Ecto neural progenitor cell (in vitro differentiated cells): ENCODE results near the gene ZC2HC1B.

ENCODE experiments used
- DNase-seq: peaks from one replicate; pipeline ENCODE4 v3.0.0-alpha.2; 2018; ENCODE audit warnings: low spot score

The ZC2HC1B gene

DNA sequence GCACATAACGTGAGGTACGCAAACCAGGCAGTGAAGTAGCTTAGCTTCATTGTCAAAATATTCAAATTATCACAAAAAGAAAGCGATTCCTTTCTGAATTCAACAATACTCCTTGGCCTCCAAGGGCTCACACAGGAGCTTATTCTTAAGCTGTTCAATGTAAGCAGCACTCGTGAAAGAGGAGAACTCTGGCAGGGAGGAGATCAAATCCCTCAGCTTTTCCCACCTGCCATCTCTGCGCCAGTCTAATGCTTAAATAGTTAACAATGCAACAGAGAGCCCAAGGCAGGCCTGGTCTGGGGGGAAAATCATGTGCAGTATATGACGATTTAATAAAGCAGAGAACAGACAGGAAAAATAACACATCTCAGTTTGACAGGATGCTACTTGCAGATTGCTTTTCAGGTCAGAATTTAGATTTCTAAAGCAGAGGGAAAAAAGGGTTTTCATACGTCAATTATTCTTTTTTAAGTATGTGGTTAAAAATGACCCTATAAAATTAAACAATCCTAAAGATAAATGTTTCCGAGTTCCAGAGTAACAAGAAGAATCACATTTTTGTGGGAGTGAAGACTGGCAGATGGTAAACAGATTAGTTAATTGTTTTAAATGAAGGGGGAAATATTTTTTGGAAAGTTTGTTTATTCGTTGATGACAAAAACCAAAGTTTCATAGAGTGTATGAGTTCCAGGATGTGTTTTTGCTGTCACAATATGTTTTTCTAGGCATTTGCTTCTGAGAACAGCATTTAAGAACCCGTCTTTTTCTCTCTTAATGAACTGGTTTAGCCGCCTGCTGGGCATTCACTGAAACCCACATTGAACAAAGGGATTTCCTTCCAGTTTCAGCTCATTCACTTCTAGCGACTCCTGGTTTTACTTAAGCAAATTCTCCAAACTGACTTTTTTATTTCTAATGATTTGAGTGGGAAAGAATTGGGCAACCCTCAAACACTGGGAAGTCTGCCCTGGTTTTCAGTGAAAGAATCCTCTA, 97.9 kb downstream of the ZC2HC1B start:
- DNase-seq = no peak

DNA sequence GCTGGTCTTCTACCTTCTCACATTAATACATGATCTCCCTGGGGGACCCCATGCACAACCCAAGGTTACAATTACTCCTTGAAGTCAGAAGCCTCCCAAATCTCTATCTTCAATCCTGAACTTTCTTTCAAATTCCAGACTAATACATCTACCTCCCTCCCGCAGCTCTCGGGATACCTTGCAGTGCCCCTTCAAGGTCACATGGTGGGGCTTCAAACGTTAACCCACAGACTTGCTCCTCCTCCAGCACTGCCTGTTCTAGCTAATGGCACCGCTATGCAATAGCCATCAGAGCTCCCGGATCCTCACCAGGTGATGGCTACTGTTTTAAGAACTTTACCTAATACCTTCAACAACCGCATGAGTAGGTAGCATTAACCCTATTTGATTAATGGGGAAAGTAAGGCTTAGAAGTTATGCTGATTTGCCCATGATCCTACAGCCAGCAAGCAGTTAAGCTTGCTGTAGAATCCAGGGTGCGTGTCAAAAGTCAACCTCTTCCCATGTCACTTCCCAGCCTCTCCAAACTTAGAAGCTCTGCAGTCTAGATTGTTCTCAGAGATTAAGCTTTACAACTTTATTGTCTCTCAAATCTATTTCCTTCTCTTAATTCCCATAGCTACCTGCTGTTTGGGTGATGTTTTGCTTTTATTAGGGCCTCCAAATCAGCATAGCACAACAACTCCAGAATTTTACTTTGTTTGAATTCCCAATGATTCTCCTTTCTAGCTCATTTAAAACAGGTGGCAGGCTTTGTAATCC, 99.1 kb downstream of the ZC2HC1B start:
- no peak for DNase-seq

DNA sequence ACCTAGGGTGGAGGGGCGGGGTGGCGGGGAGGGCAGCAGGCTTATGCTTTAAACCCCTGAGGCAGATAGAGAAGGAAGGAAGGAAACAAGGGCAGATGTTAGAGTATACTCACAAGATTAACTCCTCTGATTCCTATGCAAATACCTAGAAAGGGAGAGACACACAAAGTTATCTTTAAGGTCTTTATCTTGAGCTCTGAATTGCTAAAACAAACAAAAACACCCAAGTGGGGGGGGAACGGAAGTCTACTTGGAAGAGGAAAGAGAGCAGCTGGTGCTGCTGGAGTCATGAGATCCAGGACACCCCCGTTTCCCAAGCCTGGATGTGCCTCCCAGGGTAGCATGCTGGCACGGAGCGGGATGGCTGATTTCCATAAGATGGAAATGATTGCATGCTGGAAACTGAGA, 100.4 kb downstream of the ZC2HC1B start:
- DNase-seq = no peak

DNA sequence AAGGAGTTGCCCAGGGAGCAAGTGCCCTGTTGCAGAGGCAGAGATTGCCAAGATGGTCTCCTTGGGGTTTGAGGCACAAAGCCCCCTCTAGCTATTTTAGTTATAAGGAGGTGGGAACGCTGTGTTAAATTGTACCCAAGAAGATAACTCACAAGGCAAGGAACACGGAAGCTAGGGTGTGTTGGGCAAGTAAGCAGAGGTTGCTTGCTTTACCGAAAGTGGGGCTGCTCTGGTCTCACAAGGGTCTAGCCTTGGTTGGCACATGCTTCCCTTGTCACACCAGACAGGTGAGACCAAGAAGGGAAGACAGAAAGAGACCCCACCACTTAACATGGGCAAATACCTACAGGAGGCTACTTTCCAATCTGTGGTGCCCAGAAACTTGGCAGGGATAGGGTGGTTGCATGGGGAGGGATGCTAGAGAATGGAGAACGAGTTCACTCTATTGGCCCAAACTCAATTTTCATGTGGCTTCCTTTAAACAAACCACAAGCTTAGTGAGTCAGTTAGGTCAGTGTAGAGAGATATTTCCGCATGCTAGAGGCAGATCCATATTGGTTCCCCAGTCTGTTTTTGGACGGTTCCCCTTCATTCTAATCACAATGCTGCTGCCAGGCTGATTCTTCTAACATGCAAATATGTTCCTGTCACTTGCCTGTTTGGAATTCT, 101.4 kb downstream of the ZC2HC1B start:
- DNase-seq = no peak

DNA sequence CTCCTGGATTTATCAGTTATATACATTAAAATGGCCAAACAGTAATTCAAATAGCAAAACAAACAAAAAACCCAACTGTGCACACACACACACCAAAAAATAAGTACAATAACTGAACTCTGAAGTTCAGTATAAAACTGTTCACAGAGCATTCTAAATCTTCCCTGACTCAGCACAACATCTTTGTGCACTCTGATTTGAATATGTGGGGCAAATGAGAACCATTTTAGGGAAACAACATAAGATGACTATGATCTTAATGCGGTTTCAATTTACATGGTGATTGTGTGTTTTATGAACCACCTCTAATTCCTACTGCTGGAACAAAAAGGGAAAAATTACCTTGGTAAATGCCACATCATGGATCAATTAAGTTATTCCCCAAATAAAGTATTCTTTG, 102.0 kb downstream of the ZC2HC1B start:
- no peak for DNase-seq

DNA sequence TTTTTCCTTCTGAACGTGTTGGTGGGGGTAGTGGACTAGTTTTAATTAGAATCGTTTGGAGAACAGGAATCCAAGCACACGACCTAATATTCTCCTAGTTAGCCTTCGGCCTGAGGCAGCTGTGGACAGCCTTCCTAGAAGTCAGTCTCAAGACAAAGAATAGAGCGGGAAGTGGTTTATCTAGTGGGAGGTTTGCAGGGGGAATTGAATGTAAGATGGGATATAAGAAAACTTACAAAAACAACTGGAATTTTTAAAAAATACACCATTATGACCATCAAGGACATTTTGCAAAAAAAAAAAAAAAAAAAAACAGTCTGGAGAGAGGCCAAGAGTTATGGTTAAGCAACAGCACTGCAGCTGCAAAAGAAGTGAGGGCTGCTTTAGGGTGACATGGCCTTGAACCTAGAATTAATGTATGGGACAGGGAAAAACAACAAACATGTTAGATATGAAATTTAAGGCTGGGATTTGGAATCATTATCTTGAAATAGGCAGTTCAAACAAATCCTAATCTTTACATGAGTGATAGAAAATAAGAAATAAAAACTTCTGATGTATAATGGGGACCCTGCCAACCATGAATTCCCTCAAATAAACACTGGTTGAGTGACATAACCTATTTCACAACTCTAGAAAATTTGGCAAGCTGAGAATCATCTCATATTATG, 103.6 kb downstream of the ZC2HC1B start:
- no peak for DNase-seq

DNA sequence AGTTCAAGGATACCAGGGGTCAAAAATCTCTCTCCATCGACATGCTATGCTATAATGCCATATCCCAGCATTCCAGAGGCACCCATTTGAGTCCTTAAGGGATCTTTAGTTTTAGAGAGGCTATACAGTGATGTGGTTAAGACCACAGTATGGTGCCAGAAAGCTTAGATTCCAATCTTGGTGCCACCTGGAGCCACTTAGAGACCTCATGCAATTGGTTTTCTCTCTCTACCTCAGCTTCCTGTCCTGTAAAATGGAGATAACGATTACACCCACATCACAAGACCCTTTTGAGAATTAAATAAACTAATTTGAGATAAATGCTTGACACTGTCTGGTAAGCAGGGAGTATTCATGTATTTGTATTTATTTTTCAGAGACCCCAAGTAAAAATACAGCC, 104.8 kb downstream of the ZC2HC1B start:
- no peak for DNase-seq

DNA sequence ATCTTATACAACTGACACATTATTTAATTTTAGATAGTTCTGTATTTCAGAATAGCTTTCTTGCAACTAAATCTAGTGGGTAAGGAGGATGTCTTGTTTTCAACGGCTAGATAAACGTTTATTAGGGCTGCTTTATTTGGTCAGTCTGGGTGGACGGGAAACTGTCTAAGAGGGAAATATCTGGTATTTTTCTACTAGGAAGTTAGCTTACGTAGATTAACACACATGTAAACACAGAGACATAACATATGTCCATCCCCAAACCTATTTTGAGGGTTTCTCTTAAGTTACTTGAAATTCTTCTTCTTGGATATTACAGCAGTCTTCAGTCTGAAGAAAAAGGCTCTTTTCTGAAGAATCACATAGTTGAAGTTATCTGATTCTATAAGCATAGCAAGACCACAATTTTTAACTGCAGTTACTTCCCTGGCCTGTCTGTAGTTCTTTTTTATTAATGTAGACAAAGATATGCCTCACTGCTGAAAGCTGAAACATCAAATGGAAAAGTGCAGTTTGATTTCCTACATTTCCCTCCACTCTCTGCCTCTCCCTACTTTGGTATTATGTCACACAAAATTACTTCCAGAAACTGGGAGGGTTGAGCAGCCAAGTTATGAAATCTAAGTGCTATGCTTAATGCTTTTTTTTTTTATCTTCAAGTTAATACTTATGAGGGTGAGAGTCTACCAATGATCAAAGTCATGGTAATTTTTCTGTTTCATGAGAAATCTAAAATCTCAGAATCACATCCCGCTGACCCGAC, 106.4 kb downstream of the ZC2HC1B start:
- DNase-seq = no peak

DNA sequence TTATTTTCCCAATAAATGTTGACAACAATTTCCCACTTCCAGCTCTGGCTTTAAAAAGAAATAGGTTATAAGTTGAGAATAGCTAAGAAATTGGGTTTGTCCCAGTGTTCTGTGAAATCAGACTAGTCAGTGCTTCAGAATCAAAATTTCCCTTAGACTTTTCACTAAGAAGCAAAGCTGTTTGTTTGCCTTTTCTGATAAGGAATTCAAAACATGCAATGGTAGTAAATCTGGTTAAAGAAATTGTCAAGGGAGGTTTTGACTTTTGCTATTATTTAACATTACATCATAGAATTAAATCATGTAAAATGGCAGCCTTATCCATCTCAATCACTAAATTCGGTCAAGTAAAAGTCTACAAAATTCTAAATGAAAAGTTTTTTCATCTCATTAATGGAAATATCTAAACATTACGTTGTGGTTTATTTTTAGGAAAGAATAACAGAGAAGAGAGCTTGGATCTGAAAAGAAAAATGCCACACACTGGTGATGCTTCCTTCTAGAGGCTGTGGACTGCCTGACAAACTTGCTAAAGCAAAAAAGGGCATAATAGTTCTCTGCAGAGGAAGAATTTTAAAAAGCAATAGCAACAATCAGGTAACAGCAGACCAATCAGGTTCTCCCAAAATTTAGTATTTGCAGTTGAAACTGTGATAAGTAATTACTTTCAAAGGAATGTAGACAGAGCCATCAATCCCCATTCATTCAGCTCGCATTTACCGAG, 107.4 kb downstream of the ZC2HC1B start:
- no peak for DNase-seq

DNA sequence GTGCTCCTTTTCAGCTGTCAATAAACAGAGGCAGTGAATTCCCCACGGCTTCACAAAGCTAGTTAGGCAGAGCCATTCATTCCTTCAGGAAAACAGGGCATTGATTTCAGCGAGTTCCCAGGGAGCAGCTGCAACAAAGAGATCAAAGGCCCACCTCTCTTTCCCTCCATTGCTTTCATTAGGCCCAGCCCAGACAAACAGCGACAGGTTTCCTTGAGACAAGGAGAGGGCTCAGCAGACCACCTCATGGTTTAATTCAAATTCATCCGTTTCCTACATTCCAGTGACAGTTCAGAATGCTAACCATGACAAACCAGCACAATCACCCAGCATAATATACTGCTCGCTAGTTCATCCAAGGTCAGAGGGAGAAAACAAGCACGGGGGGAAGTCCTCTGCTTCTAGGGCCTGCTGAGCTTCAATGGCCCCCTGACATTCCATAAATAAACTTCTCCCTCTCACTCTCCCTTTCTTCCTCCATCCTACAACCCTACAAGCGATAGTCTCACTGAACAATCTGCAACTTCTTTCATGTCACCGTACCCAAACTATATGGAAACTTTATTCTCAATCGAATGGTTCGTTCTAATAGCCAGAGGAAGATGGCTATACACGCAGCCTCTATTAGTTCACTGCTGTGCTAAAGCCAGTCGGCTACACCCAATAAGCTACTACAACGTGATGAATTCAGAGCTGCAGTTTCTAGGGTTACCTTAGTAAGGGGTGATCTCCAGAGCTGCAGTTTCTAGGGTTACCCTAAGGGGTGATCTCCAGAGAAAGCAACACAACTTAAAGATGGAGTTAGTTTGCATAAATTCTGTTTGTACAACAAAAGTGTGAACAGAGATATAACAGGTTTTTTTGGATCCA, 109.1 kb downstream of the ZC2HC1B start:
- DNase-seq = peak; percentile 71

DNA sequence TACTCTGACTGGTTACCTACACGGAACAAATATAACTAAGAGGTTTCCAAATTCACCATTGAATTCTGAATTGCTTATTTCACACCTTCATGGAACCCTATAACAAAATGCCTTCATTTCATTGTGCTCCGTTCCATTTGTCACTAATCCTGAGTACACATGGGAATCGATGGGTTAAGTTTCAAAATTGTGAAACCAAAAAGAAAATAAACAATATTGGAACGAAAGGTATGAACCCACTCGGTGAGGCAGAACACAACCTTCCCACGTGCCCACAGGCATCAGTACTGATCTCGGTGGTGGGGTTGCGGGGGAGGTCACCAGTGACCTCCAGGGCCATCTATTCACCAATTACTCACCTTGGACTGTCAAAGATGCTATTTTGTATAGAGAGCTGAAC, 109.8 kb downstream of the ZC2HC1B start:
- no peak for DNase-seq

DNA sequence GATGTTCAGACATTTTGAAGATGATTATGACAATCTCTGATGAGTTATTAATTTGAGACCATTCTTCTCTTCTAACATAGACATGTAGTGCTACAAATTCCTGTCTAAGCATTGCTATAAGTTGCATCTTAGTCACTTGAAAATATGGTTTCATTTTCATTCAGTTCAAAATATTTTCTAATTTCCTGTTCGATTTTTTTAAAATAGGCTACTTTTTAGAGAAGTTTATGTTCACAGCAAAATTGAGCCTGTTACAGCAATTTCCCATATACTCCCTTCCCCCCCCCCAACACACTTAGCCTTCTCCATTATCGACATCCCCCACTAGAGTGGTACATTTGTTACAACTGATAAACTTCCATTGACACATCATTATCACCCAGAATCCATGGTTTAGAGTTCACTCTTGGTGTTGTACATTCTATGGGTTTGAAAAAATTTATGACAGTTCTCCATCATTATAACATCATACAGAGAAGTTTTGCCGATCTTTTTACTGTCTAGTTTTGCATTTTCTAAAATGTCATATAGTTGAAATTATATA, 112.6 kb downstream of the ZC2HC1B start:
- no peak for DNase-seq

DNA sequence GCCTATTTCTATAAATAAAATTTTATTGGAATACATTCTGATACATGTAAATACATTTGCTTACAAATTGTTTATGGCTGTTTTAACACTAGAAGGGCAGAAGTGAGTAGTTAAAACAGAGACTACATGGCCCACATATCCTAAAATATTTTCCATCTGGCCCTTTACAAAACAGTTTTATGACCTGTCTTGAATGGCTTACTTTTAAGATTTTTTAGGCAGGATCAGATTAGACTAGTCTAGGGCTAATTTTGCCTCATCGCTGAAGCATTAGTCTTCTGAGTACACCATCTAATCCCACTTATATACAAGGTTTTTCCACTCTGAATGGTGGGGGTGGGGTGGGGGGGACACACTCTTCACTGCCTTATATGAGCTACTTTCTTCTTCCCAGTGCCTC, 116.6 kb downstream of the ZC2HC1B start:
- DNase-seq = no peak

DNA sequence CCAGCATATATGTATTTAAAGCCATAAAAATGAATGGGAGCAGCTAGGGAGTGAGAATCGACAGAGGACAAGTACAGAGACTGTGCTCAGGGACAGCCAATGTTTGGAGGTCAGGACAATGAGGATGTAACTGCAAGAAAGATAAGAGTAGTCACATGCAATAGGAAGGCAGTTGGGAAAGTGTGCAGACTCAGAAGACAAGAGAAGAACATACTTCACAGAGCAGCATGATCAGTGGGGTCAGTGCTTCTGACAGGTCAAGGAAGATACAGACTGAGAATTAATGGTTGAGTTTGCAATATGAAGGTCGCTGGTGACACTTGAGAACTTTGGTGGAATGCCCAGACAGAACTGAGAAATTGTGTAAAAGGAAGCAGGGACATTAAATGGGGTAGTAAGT, 118.7 kb downstream of the ZC2HC1B start:
- no peak for DNase-seq

DNA sequence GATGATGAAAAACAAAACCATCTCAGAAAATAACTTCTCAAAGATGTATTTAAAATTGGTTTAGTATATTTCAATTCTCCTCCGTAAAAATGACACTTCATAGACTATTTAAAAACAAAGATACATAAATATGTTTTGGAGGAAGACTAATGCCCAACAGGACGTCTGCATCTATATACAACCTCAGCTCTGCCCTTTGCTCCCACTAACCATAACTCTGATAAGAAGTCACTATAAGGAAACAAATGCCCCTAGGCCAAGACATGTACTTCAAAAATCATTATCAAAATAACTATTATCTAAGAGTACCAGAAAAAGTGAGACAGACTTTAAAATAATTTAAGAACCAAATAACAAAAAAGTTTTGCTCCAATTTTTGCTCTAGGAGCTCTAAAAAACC, 120.4 kb downstream of the ZC2HC1B start:
- no peak for DNase-seq

DNA sequence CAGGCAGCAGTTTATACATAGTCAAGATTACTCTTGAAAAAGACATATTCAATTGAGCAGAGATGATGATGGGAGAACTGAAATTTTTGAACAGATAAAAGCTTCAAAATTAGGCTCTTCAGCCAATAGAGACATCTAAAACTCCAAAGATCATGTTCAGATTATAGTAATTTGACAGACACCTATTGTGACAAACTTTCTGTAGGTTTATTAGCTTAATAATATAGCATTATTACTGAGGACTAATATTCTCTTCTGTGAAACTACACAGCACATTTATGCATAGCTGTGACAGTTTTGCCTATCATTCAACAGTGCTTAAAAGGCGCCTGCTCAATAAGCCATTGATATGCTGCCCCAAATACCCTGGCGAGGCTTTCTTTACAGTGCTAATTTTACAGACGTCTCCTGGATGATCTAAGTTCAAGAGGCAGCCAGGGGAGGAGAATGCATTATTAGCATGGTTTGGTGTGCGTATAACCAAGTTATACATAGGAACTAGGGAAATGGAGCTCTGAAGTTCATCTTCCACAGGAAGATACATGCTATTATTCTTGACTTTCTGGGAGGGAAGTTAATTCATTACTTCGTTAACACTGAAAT, 122.3 kb downstream of the ZC2HC1B start:
- no peak for DNase-seq
